K562 (cell line): ENCODE measurements around the gene GEN1. TPM values are rescaled to one million over a fixed set of nuclear protein-coding genes. Genes with fewer than 3 reads are reported as not detected.

Experiments used
- ATAC-seq: fragments of 200-7000 bp; cut with Tn5 transposase; 3 replicates; pipeline ENCODE4 v1.9.1; 2020; ENCODE audit warnings: moderate library complexity
- BruUV-seq: library from RNA; stranded (reverse); fragments of 400-500 nt; replicated peaks from 2 replicates; lab custom pipeline; 2021; lab: Mats Ljungman, UMichigan
- CTCF ChIA-PET: fragments of 300-600 bp; formaldehyde crosslinking; extraction: SDS; loops from one replicate; lab custom pipeline; 2021; ENCODE audit warnings: low intra/inter-chr PET ratio; lab: Yijun Ruan, JAX
- POLR2A ChIA-PET: fragments of 300-600, 350-650 bp; sonication (Branson Sonifier 250); formaldehyde crosslinking; extraction: SDS; loops from one replicate; lab custom pipeline; 2021; ENCODE audit warnings: antibody characterized with exemption, inconsistent platforms; lab: Yijun Ruan, JAX
- DNase-seq, 4 experiments: peaks; one replicate each; pipeline versions ENCODE4 v3.0.0 to v3.0.0-alpha.2; 2011 to 2018; ENCODE audit warnings: low spot score in 3 of 4, mixed read lengths in 3 of 4; ENCODE audit errors: extremely low read depth in 1 of 4
- FAIRE-seq: peaks from 2 replicates; lab custom pipeline; 2011; peaks lifted over from hg19 to GRCh38; lab: Jason Lieb, UNC
- H2AFZ ChIP-seq: 2 replicates; pipeline ENCODE4 v1.6.0; 2011; ENCODE audit warnings: low read depth, low read length, control low read depth, inconsistent platforms
- H3K27ac ChIP-seq: fragments of 200-600 bp; 3 replicates; pipeline ENCODE4 v1.8.0; 2011; ENCODE audit warnings: low read depth, mild to moderate bottlenecking, control low read depth, inconsistent platforms, low read length, moderate library complexity, mixed read lengths; ENCODE audit errors: extremely low read depth
- H3K27me3 ChIP-seq, 2 experiments: fragments of 300-600 bp in 1 of 2; 2 replicates in 1 of 2; 3 replicates in 1 of 2; pipeline versions ENCODE4 v1.6.0 to v1.8.0; 2011; ENCODE audit warnings: inconsistent platforms in 2 of 2, low read length in 2 of 2, mild to moderate bottlenecking in 1 of 2, mixed read lengths in 1 of 2, moderate library complexity in 1 of 2; ENCODE audit not compliant: control insufficient read depth in 2 of 2, insufficient read depth in 2 of 2
- H3K36me3 ChIP-seq: fragments of 300-600 bp; 3 replicates; pipeline ENCODE4 v1.8.0; 2011; ENCODE audit warnings: mild to moderate bottlenecking, low read length, inconsistent platforms; ENCODE audit not compliant: control insufficient read depth, insufficient read depth
- H3K4me1 ChIP-seq, 2 experiments: fragments of 200-600 bp in 1 of 2; replicated peaks in 1 of 2; 2 replicates in 1 of 2; 3 replicates in 1 of 2; pipeline versions ENCODE4 v1.5.1 to v1.8.0; 2011; ENCODE audit warnings: inconsistent platforms in 2 of 2, low read length in 2 of 2, mild to moderate bottlenecking in 1 of 2, mixed read lengths in 1 of 2, moderate library complexity in 1 of 2; ENCODE audit not compliant: control insufficient read depth in 2 of 2, insufficient read depth in 2 of 2
- H3K4me2 ChIP-seq: 2 replicates; pipeline ENCODE4 v1.6.1; 2011; ENCODE audit warnings: low read length, control low read depth, inconsistent platforms, mixed read lengths; ENCODE audit not compliant: insufficient read depth
- H3K4me3 ChIP-seq: fragments of 200-600 bp; sonication (generic), shearing (Covaris generic); 2 replicates; pipeline ENCODE4 v1.5.1; 2016; ENCODE audit warnings: control low read depth, inconsistent platforms
- H3K79me2 ChIP-seq: fragments of 200-600 bp; 3 replicates; pipeline ENCODE4 v1.8.0; 2011; ENCODE audit warnings: low read length, inconsistent platforms; ENCODE audit not compliant: control insufficient read depth, insufficient read depth
- H3K9ac ChIP-seq, 2 experiments: 2 replicates each; pipeline versions ENCODE4 v1.6.0 to v1.6.1; 2011; ENCODE audit warnings: low read depth in 2 of 2, low read length in 2 of 2, control low read depth in 1 of 2, inconsistent platforms in 1 of 2, mild to moderate bottlenecking in 1 of 2, mixed read lengths in 1 of 2; ENCODE audit not compliant: insufficient read depth in 1 of 2
- H3K9me1 ChIP-seq: one replicate; pipeline ENCODE4 v1.6.0; 2011; ENCODE audit warnings: inconsistent platforms, mild to moderate bottlenecking, low read length, moderate library complexity; ENCODE audit not compliant: control insufficient read depth, insufficient read depth
- H3K9me3 ChIP-seq: replicated peaks from 2 replicates; pipeline ENCODE4 v1.5.1; 2011; ENCODE audit warnings: low read depth, low read length, inconsistent platforms; ENCODE audit not compliant: control insufficient read depth, insufficient read depth
- H4K20me1 ChIP-seq: replicated peaks from 2 replicates; pipeline ENCODE4 v1.6.1; 2011; ENCODE audit warnings: low read length, inconsistent platforms, mixed read lengths; ENCODE audit not compliant: control insufficient read depth, insufficient read depth
- CGGBP1 ChIP-seq: fragments of 250-450 bp; sonication (Bioruptor Pico); IDR thresholded peaks from 2 replicates; pipeline ENCODE4 v1.9.0; 2021; ENCODE audit warnings: mild to moderate bottlenecking
- E2F1 ChIP-seq: sonication (generic); formaldehyde crosslinking; IDR thresholded peaks from 2 replicates; pipeline ENCODE4 v1.8.1; 2023; ENCODE audit warnings: mild to moderate bottlenecking, missing genetic modification reagents, moderate library complexity
- GABPB1 ChIP-seq: sonication (generic); formaldehyde crosslinking; IDR thresholded peaks from 2 replicates; pipeline ENCODE4 v1.8.0; 2022; ENCODE audit warnings: mild to moderate bottlenecking, missing genetic modification reagents
- HCFC1 ChIP-seq: IDR thresholded peaks from 2 replicates; pipeline ENCODE4 v1.6.1; 2012; ENCODE audit warnings: low read depth, low read length, improper control_type of control experiment
- IFI16 ChIP-seq: fragments of 250-450 bp; sonication (Bioruptor Pico); IDR thresholded peaks from 2 replicates; pipeline ENCODE4 v2.1.2; 2022; ENCODE audit warnings: mild to moderate bottlenecking, inconsistent platforms
- ILK ChIP-seq: fragments of 450-650 bp; IDR thresholded peaks from 2 replicates; pipeline ENCODE4 v1.6.1; 2016; ENCODE audit warnings: missing genetic modification characterization, low read depth, mild to moderate bottlenecking, missing compliant biosample characterization, moderate library complexity, borderline replicate concordance
- KHSRP ChIP-seq: fragments of 450-650 bp; IDR thresholded peaks from 2 replicates; pipeline ENCODE4 v1.6.1; 2017
- L3MBTL2 ChIP-seq: fragments of 450-650 bp; IDR thresholded peaks from 2 replicates; pipeline ENCODE4 v1.6.1; 2016; ENCODE audit warnings: mild to moderate bottlenecking, moderate library complexity
- SIN3B ChIP-seq: fragments of 450-650 bp; IDR thresholded peaks from 2 replicates; pipeline ENCODE4 v1.6.1; 2017; ENCODE audit warnings: low read depth, mild to moderate bottlenecking, moderate library complexity
- SMAD1 ChIP-seq: fragments of 150-350 bp; IDR thresholded peaks from 2 replicates; pipeline ENCODE4 v1.6.1; 2014; ENCODE audit warnings: low read length, low read depth; ENCODE audit not compliant: partially characterized antibody
- TFAP4 ChIP-seq: sonication (generic); formaldehyde crosslinking; IDR thresholded peaks from 2 replicates; pipeline ENCODE4 v1.8.0; 2022; ENCODE audit warnings: missing genetic modification reagents, mild to moderate bottlenecking, moderate library complexity, borderline replicate concordance
- XRCC5 ChIP-seq: fragments of 200-400 bp; formaldehyde crosslinking; IDR thresholded peaks from 2 replicates; pipeline ENCODE4 v1.6.1; 2017; ENCODE audit warnings: low read depth, mild to moderate bottlenecking, low read length
- ZEB2 ChIP-seq: fragments of 450-650 bp; IDR thresholded peaks from 2 replicates; pipeline ENCODE4 v1.6.1; 2016
- ZFP1 ChIP-seq: fragments of 450-650 bp; formaldehyde crosslinking; IDR thresholded peaks from 2 replicates; pipeline ENCODE4 v1.4.0; 2020; ENCODE audit warnings: mild to moderate bottlenecking, mixed read lengths
- ZNF3 ChIP-seq: fragments of 250-450 bp; sonication (Bioruptor Pico); IDR thresholded peaks from 2 replicates; pipeline ENCODE4 v1.5.0; 2021; ENCODE audit warnings: mild to moderate bottlenecking, moderate library complexity
- ZNF431 ChIP-seq: sonication (generic); formaldehyde crosslinking; IDR thresholded peaks from 2 replicates; pipeline ENCODE4 v1.8.0; 2022; ENCODE audit warnings: mild to moderate bottlenecking, missing genetic modification reagents
- ZNF717 ChIP-seq: fragments of 250-450 bp; sonication (Bioruptor Pico); IDR thresholded peaks from 2 replicates; pipeline ENCODE4 v1.5.0; 2021
- ZNF740 ChIP-seq, 3 experiments: fragments of 200-800 bp in 1 of 3; sonication (Bioruptor generic) in 1 of 3; sonication (generic) in 1 of 3; formaldehyde crosslinking in 1 of 3; IDR thresholded peaks; 2 replicates each; pipeline versions ENCODE4 v1.6.1 to v1.8.0; 2016 to 2022; ENCODE audit warnings: mild to moderate bottlenecking in 2 of 3, missing compliant biosample characterization in 2 of 3, missing genetic modification characterization in 2 of 3, missing genetic modification reagents in 1 of 3
- WGBS: fragments of 100-300 bp; shearing (Covaris generic); methylation state at CpG from one replicate; pipeline ENCODE4 v1.1.6; 2016; ENCODE audit warnings: low coverage, mixed read lengths; ENCODE audit not compliant: insufficient coverage; ENCODE audit errors: missing lambda C conversion rate; 5-methylcytosine and 5-hydroxymethylcytosine counted together
- in situ Hi-C: fragments of 300-500 bp; cut with MboI; formaldehyde crosslinking; loops from 4 replicates; pipeline ENCODE4 v1.15.0; 2018; ENCODE audit warnings: inconsistent platforms, mixed read lengths
- intact Hi-C: fragments of 100-400 bp; cut with micrococcal nuclease; formaldehyde crosslinking; loops from 2 replicates; pipeline ENCODE4 v1.14.2; 2022
- polyA plus RNA-seq, 8 experiments: library from polyadenylated mRNA; depleted of rRNA in 4 of 8; stranded (reverse) in 5 of 8; unstranded in 3 of 8; fragments of >200 nt; fragmentation: Nextera tagmentation in 2 of 8; fragmentation: Illumina TruSeq in 1 of 8; extraction: Ambion mirVana in 2 of 8; extraction: Trizol in 1 of 8; gene quantifications; 2 replicates each; pipeline versions ENCODE4 v1.2.1 to v1.2.3, GENCODE V29; 2011 to 2014; ENCODE audit warnings: inconsistent platforms in 1 of 8, missing spikeins in 1 of 8
- total RNA-seq, 7 experiments: library from RNA; depleted of rRNA in 6 of 7; stranded (reverse); fragments of >200 nt in 6 of 7; fragmentation: Illumina TruSeq in 2 of 7; extraction: Trizol in 2 of 7; gene quantifications; 2 replicates each; pipeline versions ENCODE4 v1.2.1 to v1.2.3, GENCODE V29; 2011 to 2021; ENCODE audit warnings: low replicate concordance in 1 of 7

The GEN1 gene
- total and polyA plus RNA-seq, 9 of the 15 experiments (the other 6 are each of a cell fraction or from before 2014, with no cell fraction given): 8.6 to 39.7 (median 24.5) TPM

GRCh38 chr2:17830053-17831034, 76.4 kb downstream of the GEN1 start:
- ATAC-seq (peak; percentile 99), DNase-seq (peak; percentile 69 to 74 (median 72)), FAIRE-seq (peak; percentile 69)
- Histone ChIP-seq H2AFZ (peak overlapping the region; percentile 58), H3K4me2 (peak overlapping the region; percentile 60), H3K27ac (no peak overlapping the region), H3K9me3 (no peaks in the 10 kb centered on the region), H3K27me3 (peaks cover 8 to 11% of the 10 kb centered on the region in 2 experiments; a peak in 3 of 5 replicates), H3K9me1 (no peaks in the 10 kb centered on the region), H3K36me3 (no peaks in the 10 kb centered on the region), H3K79me2 (no peaks in the 10 kb centered on the region), H4K20me1 (no peaks in the 10 kb centered on the region), H3K4me3 (no peak overlapping the region), H3K9ac (peak overlapping the region in 1 of 2 experiments; percentile 68; a peak in 1 of 4 replicates), H3K4me1 (peaks cover 0 to 6% of the 10 kb centered on the region in 2 experiments; a peak in 2 of 5 replicates)
- intact Hi-C loops (loop anchor here (2.0 to 5.0 kb wide), 3 partner anchors 112 to 358 kb away; no protein-coding TSS in a partner anchor), in situ Hi-C loops (no loop called here)
- no TSS peak for BruUV-seq
- CTCF ChIA-PET: interaction anchor here (0.5 to 1.2 kb wide), 2 partner anchors 185 to 1238 kb away, joined by 3 read pairs; no protein-coding TSS in a partner anchor
- POLR2A ChIA-PET: no interaction called here
- 9% methylated on average over 37 of the region's 37 CpGs for WGBS
- TF ChIP-seq SIN3B (no peak), L3MBTL2 (peak; percentile 74), XRCC5 (no peak), ZNF740 (CRISPR knock-in tag; IDR thresholded peaks at IDR 0.05) (no peak), ZNF740 (tag; IDR thresholded peaks at IDR 0.05) (no peak), KHSRP (no peak), SMAD1 (no peak), ILK (no peak), ZFP1 (CRISPR knock-in tag) (no peak), CGGBP1 (no peak), ZNF431 (no peak), ZEB2 (no peak), IFI16 (CRISPR knock-in tag) (no peak), GABPB1 (CRISPR knock-in tag) (no peak), ZNF3 (CRISPR knock-in tag) (no peak), HCFC1 (no peak), E2F1 (0 out of 2 replicates have a peak, but pooled peaks have one; percentile 37), ZNF717 (CRISPR knock-in tag) (no peak), TFAP4 (CRISPR knock-in tag) (no peak)
